ENCODE measurements around the gene XPO4. TPM values are rescaled to one million over a fixed set of nuclear protein-coding genes. Genes with fewer than 3 reads are reported as not detected.

Gene XPO4
- total and polyA plus RNA-seq, 4 donors: 11.7 to 30.5 (median 17.8) TPM

- H3K36me3 ChIP-seq (ENCODE audit: control insufficient read depth, insufficient read depth, low read length): peaks cover 24% of the 10 kb centered on the region
- no peak for DNase-seq (ENCODE audit: low read depth in 4 of 6, low spot score in 6 of 6)
- H3K27me3 ChIP-seq (ENCODE audit: control insufficient read depth, insufficient read depth, low read length): no peaks in the 10 kb centered on the region
- H3K4me1 ChIP-seq (ENCODE audit: control insufficient read depth, insufficient read depth, low read length): no peaks in the 10 kb centered on the region
- H3K9me3 ChIP-seq (ENCODE audit: control insufficient read depth, insufficient read depth, low read length): no peaks in the 10 kb centered on the region
- no peak overlapping the region for H3K27ac ChIP-seq (ENCODE audit: low read depth, low read length)
- H3K4me3 ChIP-seq (ENCODE audit: low read depth, low read length): no peak overlapping the region
- 84% methylated on average over 10 of the region's 14 CpGs for WGBS (ENCODE audit: insufficient coverage)
These were observed 173.8 kb downstream of the XPO4 start for GRCh38 chr13:20728579-20729311.

GRCh38 chr13:20727856-20728255 lies 174.7 kb downstream of the XPO4 start:
- no peak overlapping the region for H3K4me3 ChIP-seq (ENCODE audit: low read depth, low read length)
- H3K36me3 ChIP-seq (ENCODE audit: control insufficient read depth, insufficient read depth, low read length): peaks cover 26% of the 10 kb centered on the region
- H3K27me3 ChIP-seq (ENCODE audit: control insufficient read depth, insufficient read depth, low read length): no peaks in the 10 kb centered on the region
- H3K9me3 ChIP-seq (ENCODE audit: control insufficient read depth, insufficient read depth, low read length): no peaks in the 10 kb centered on the region
- WGBS (ENCODE audit: insufficient coverage): no CpG with 5 or more reads among the region's 6 CpGs
- H3K4me1 ChIP-seq (ENCODE audit: control insufficient read depth, insufficient read depth, low read length): no peaks in the 10 kb centered on the region
- no peak overlapping the region for H3K27ac ChIP-seq (ENCODE audit: low read depth, low read length)
- no peak for DNase-seq (ENCODE audit: low read depth in 4 of 6, low spot score in 6 of 6)

Other genes with a start within 250 kb of the XPO4 start
- 10 to 100 TPM; 19.8 to 30.2 TPM for gene IL17D, start 199.0 kb downstream of the XPO4 start, total RNA-seq
- gene IL17D, start 199.0 kb downstream of the XPO4 start, polyA plus RNA-seq (ENCODE audit: insufficient read length in 2 of 2): 10 to 100 TPM; 76.7 to 94.7 TPM
- gene EEF1AKMT1, start 128.8 kb downstream of the XPO4 start, total RNA-seq: 10 to 100 TPM; 13.1 to 18.6 TPM
- gene EEF1AKMT1, start 128.8 kb downstream of the XPO4 start, polyA plus RNA-seq (ENCODE audit: insufficient read length in 2 of 2): 10 to 100 TPM; 18.2 to 20.8 TPM
- 10 to 100 TPM in 1 of 2 donors, 1 to 10 TPM in 1; 8.1 to 12.1 TPM for gene LATS2, start 158.8 kb upstream of the XPO4 start, total RNA-seq
- gene LATS2, start 158.8 kb upstream of the XPO4 start, polyA plus RNA-seq (ENCODE audit: insufficient read length in 2 of 2): 1 to 10 TPM; 8.1 to 9.0 TPM
- 100 to 1,000 TPM in 1 of 2 donors, 10 to 100 TPM in 1; 53.8 to 152 TPM for gene SAP18, start 237.4 kb upstream of the XPO4 start, total RNA-seq
- 100 to 1,000 TPM; 237 to 248 TPM for gene SAP18, start 237.4 kb upstream of the XPO4 start, polyA plus RNA-seq (ENCODE audit: insufficient read length in 2 of 2)

All from spinal cord (tissue), 10 donors.